A549 (cell line): ENCODE measurements around the gene HS3ST4. TPM values are rescaled to one million over a fixed set of nuclear protein-coding genes. Genes with fewer than 3 reads are reported as not detected.
A peak's percentile ranks its signal among the peaks of the same experiment; 100 is the strongest.

ENCODE experiments used
- ATAC-seq, 2 experiments: fragments of 200-7000 bp in 1 of 2; fragments of >200 bp in 1 of 2; cut with Nextera tagmentation in 1 of 2; cut with Tn5 transposase in 1 of 2; 3 replicates each; pipeline versions ENCODE4 v1.8.0 to v1.9.1; 2018 to 2020; ENCODE audit warnings: mild to moderate bottlenecking in 1 of 2, moderate library complexity in 1 of 2
- CTCF ChIA-PET: fragments of 300-600 bp; sonication (Branson Sonifier 250); formaldehyde crosslinking; extraction: SDS; loops from one replicate; lab custom pipeline; 2021; ENCODE audit warnings: antibody characterized with exemption, inconsistent platforms; lab: Yijun Ruan, JAX
- POLR2A ChIA-PET: fragments of 350-600 bp; formaldehyde crosslinking; extraction: SDS; loops from one replicate; lab custom pipeline; 2021; ENCODE audit warnings: antibody characterized with exemption, inconsistent platforms; lab: Yijun Ruan, JAX
- DNase-seq, 2 experiments: peaks; one replicate each; pipeline versions ENCODE4 v3.0.0 to v3.0.0-alpha.2; 2011 to 2016; ENCODE audit warnings: low read depth in 1 of 2, low spot score in 1 of 2
- FAIRE-seq: peaks from 2 replicates; lab custom pipeline; 2011; peaks lifted over from hg19 to GRCh38; lab: Jason Lieb, UNC
- H3K27ac ChIP-seq, 2 experiments: fragments of >200 bp; sonication (Bioruptor Twin); formaldehyde crosslinking; 3 replicates each; pipeline ENCODE4 v1.5.1; 2016 to 2017
- H3K4me1 ChIP-seq: fragments of >200 bp; sonication (Bioruptor Twin); formaldehyde crosslinking; 3 replicates; pipeline ENCODE4 v1.6.1; 2016
- H3K4me2 ChIP-seq: fragments of >200 bp; sonication (Bioruptor Twin); formaldehyde crosslinking; 3 replicates; pipeline ENCODE4 v1.6.1; 2016
- H3K4me3 ChIP-seq: fragments of >200 bp; sonication (Bioruptor Twin); formaldehyde crosslinking; 3 replicates; pipeline ENCODE4 v1.5.1; 2016
- H3K9me3 ChIP-seq: fragments of >200 bp; sonication (Bioruptor Twin); formaldehyde crosslinking; 3 replicates; pipeline ENCODE4 v1.6.1; 2016
- CEBPB ChIP-seq, 2 experiments: fragments of >200 bp in 1 of 2; sonication (Bioruptor Twin) in 1 of 2; formaldehyde crosslinking in 1 of 2; IDR thresholded peaks; 2 replicates each; pipeline ENCODE4 v1.6.1; 2012 to 2016
- EHF ChIP-seq: fragments of 250-450 bp; sonication (Bioruptor Pico); IDR thresholded peaks from 2 replicates; pipeline ENCODE4 v1.5.0; 2020; ENCODE audit warnings: mild to moderate bottlenecking
- EP300 ChIP-seq, 2 experiments: fragments of >200 bp; sonication (Bioruptor Twin); formaldehyde crosslinking; IDR thresholded peaks; 2 replicates in 1 of 2; 3 replicates in 1 of 2; pipeline ENCODE4 v1.6.1; 2016 to 2017
- ESRRA ChIP-seq: fragments of 150-350 bp; IDR thresholded peaks from 2 replicates; pipeline ENCODE4 v1.6.1; 2014; ENCODE audit warnings: mild to moderate bottlenecking, low read length, borderline replicate concordance
- FOXS1 ChIP-seq: fragments of 250-450 bp; sonication (Bioruptor Pico); IDR thresholded peaks from 2 replicates; pipeline ENCODE4 v1.5.0; 2020; ENCODE audit warnings: mild to moderate bottlenecking, moderate library complexity
- HES2 ChIP-seq: fragments of >200 bp; sonication (Bioruptor Twin); formaldehyde crosslinking; IDR thresholded peaks from 2 replicates; pipeline ENCODE4 v1.6.1; 2016
- HOXB5 ChIP-seq: fragments of 250-450 bp; sonication (Bioruptor Pico); IDR thresholded peaks from 2 replicates; pipeline ENCODE4 v1.5.0; 2020; ENCODE audit warnings: mild to moderate bottlenecking, moderate library complexity
- JUNB ChIP-seq: fragments of >200 bp; sonication (Bioruptor Twin); formaldehyde crosslinking; IDR thresholded peaks from 2 replicates; pipeline ENCODE4 v1.6.1; 2016
- KDM1A ChIP-seq: fragments of 200-600 bp; sonication (generic); IDR thresholded peaks from 2 replicates; pipeline ENCODE4 v1.6.1; 2016; ENCODE audit warnings: low read depth, mild to moderate bottlenecking
- KDM5A ChIP-seq: fragments of 200-600 bp; sonication (generic); IDR thresholded peaks from 2 replicates; pipeline ENCODE4 v1.6.1; 2016; ENCODE audit warnings: antibody characterized with exemption, mild to moderate bottlenecking
- MAFK ChIP-seq: fragments of 450-650 bp; IDR thresholded peaks from 2 replicates; pipeline ENCODE4 v1.6.1; 2014; ENCODE audit not compliant: partially characterized antibody
- MAX ChIP-seq: IDR thresholded peaks from 2 replicates; pipeline ENCODE4 v1.6.1; 2012
- MAZ ChIP-seq: fragments of 150-350 bp; IDR thresholded peaks from 2 replicates; pipeline ENCODE4 v1.6.1; 2014; ENCODE audit warnings: antibody characterized with exemption, low read depth, low read length, borderline replicate concordance
- MYC ChIP-seq: IDR thresholded peaks from 2 replicates; pipeline ENCODE4 v1.6.1; 2012; ENCODE audit warnings: mild to moderate bottlenecking, inconsistent platforms, low read length, improper control_type of control experiment, borderline replicate concordance
- NR3C1 ChIP-seq: fragments of >200 bp; sonication (Bioruptor Twin); formaldehyde crosslinking; IDR thresholded peaks from 3 replicates; pipeline ENCODE4 v1.6.1; 2017
- PHF8 ChIP-seq: fragments of 200-600 bp; sonication (generic); IDR thresholded peaks from 2 replicates; pipeline ENCODE4 v1.6.1; 2016; ENCODE audit warnings: low read depth, mild to moderate bottlenecking, antibody characterized with exemption, moderate library complexity, borderline replicate concordance
- POLR2A ChIP-seq: IDR thresholded peaks from 2 replicates; pipeline ENCODE4 v1.6.1; 2012; ENCODE audit warnings: mild to moderate bottlenecking, low read length
- RARB ChIP-seq: fragments of 250-450 bp; sonication (Bioruptor Pico); IDR thresholded peaks from 2 replicates; pipeline ENCODE4 v1.8.0; 2021; ENCODE audit warnings: mild to moderate bottlenecking, moderate library complexity
- RCOR1 ChIP-seq: fragments of 150-350 bp; IDR thresholded peaks from 2 replicates; pipeline ENCODE4 v1.6.1; 2014; ENCODE audit warnings: antibody characterized with exemption, low read length, low read depth
- TFCP2L1 ChIP-seq: fragments of 250-450 bp; sonication (Bioruptor Pico); IDR thresholded peaks from 2 replicates; pipeline ENCODE4 v1.5.0; 2021; ENCODE audit warnings: mild to moderate bottlenecking
- TP53 ChIP-seq: fragments of 250-450 bp; sonication (Bioruptor Pico); IDR thresholded peaks from 2 replicates; pipeline ENCODE4 v1.5.0; 2021; ENCODE audit warnings: mild to moderate bottlenecking, moderate library complexity
- ZNF302 ChIP-seq: fragments of 250-450 bp; sonication (Bioruptor Pico); IDR thresholded peaks from 2 replicates; pipeline ENCODE4 v1.9.0; 2021; ENCODE audit warnings: inconsistent platforms, mild to moderate bottlenecking, moderate library complexity
- WGBS: methylation state at CpG from one replicate; pipeline ENCODE4 v1.1.6; 2017; ENCODE audit errors: missing lambda C conversion rate; 5-methylcytosine and 5-hydroxymethylcytosine counted together
- polyA plus RNA-seq, 4 experiments: library from polyadenylated mRNA; depleted of rRNA in 3 of 4; stranded (reverse); fragments of >200 nt; fragmentation: RNase III in 1 of 4; extraction: RNeasy Plus Mini Kit Qiagen cat#74134 plus additional on column Dnase treatment in 1 of 4; gene quantifications; 2 replicates in 3 of 4; 3 replicates in 1 of 4; pipeline ENCODE4 v1.2.3, GENCODE V29; 2011 to 2017
- TF ChIP-seq, protein P1 (sequence below): fragments of >200 bp; sonication (Bioruptor Twin); formaldehyde crosslinking; IDR thresholded peaks from 3 replicates; pipeline ENCODE4 v1.5.1; 2016

Gene HS3ST4
- polyA plus RNA-seq, 2 of the 4 experiments (the other 2 are of a cell fraction): not detected

GRCh38 chr16:25823891-25824290, 132.1 kb downstream of the HS3ST4 start (continued):
- TF ChIP-seq EHF (no peak), TFCP2L1 (no peak), RCOR1 (no peak), FOXS1 (CRISPR knock-in tag) (no peak)
- TF ChIP-seq, protein P1, sequence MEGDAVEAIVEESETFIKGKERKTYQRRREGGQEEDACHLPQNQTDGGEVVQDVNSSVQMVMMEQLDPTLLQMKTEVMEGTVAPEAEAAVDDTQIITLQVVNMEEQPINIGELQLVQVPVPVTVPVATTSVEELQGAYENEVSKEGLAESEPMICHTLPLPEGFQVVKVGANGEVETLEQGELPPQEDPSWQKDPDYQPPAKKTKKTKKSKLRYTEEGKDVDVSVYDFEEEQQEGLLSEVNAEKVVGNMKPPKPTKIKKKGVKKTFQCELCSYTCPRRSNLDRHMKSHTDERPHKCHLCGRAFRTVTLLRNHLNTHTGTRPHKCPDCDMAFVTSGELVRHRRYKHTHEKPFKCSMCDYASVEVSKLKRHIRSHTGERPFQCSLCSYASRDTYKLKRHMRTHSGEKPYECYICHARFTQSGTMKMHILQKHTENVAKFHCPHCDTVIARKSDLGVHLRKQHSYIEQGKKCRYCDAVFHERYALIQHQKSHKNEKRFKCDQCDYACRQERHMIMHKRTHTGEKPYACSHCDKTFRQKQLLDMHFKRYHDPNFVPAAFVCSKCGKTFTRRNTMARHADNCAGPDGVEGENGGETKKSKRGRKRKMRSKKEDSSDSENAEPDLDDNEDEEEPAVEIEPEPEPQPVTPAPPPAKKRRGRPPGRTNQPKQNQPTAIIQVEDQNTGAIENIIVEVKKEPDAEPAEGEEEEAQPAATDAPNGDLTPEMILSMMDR: no peak

GRCh38 chr16:25827709-25828108, 135.9 kb downstream of the HS3ST4 start:
- FAIRE-seq (no peak), ATAC-seq (no peak), DNase-seq (no peak)
- H3K9me3 ChIP-seq: no peaks in the 10 kb centered on the region
- no peak overlapping the region for H3K4me3 ChIP-seq
- no peak overlapping the region for H3K4me2 ChIP-seq
- 2% methylated on average over 2 of the region's 2 CpGs for WGBS
- CTCF ChIA-PET: interaction anchor here (0.9 to 2.1 kb wide), 2 partner anchors 10 to 551 kb away, joined by 3 to 9 read pairs; no protein-coding TSS in a partner anchor
- TF ChIP-seq CEBPB (IDR thresholded peaks at IDR 0.05) (no peak), POLR2A (no peak)
- POLR2A ChIA-PET: no interaction called here
- H3K4me1 ChIP-seq: no peaks in the 10 kb centered on the region
- H3K27ac ChIP-seq: no peak overlapping the region

- DNase-seq (no peak), ATAC-seq (no peak), FAIRE-seq (no peak)
- TF ChIP-seq EP300 (IDR thresholded peaks at IDR 0.05): no peak
- TF ChIP-seq MAZ: no peak
- TF ChIP-seq EHF: no peak
- TF ChIP-seq ZNF302 (CRISPR knock-in tag): no peak
- no peak for TF ChIP-seq MYC
- no peak for TF ChIP-seq KDM1A
- no peak for TF ChIP-seq RARB (CRISPR knock-in tag)
- TF ChIP-seq HES2: no peak
- TF ChIP-seq CEBPB (IDR thresholded peaks at IDR 0.05): no peak
- TF ChIP-seq MAX: no peak
- TF ChIP-seq TP53 (CRISPR knock-in tag): no peak
- TF ChIP-seq ESRRA: no peak
- TF ChIP-seq PHF8: no peak
- no peak for TF ChIP-seq JUNB
- TF ChIP-seq NR3C1: no peak
- TF ChIP-seq MAFK: no peak
- TF ChIP-seq HOXB5 (CRISPR knock-in tag): no peak
- Histone ChIP-seq H3K4me2 (no peak overlapping the region), H3K27ac (no peak overlapping the region), H3K4me3 (no peak overlapping the region), H3K4me1 (no peaks in the 10 kb centered on the region), H3K9me3 (no peaks in the 10 kb centered on the region)
- POLR2A ChIA-PET: no interaction called here
- CTCF ChIA-PET: interaction anchor here (0.9 to 2.1 kb wide), 2 partner anchors 9 to 552 kb away, joined by 3 to 9 read pairs; no protein-coding TSS in a partner anchor
- 9% methylated on average over 3 of the region's 3 CpGs for WGBS
These were observed 136.8 kb downstream of the HS3ST4 start for GRCh38 chr16:25828510-25828909.

DNA sequence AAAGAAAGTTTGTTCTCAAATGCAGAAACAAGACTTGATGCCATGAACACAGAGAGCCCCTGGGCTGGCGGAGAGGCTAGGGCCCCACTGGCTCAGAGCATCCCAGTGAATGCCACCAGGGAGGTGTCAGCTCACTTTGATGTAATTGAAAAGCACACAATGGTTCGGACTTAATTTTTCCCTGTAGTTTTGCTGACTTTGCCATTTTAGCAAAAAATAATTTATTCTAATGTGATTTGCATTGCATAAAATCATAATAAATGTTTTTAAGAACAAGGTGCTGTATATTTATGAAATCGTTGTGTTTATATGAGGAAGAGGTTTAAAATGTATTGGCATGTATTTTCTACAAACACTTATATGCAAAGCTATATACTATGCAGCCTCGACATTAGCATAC, 140.5 kb downstream of the HS3ST4 start:
- 4% methylated on average over 4 of the region's 4 CpGs for WGBS
- DNase-seq (no peak), FAIRE-seq (no peak), ATAC-seq (no peak)
- CTCF ChIA-PET: interaction anchor here (1.2 kb wide), 1 partner anchor 10 kb away, joined by 3 read pairs; no protein-coding TSS in a partner anchor
- no peaks in the 10 kb centered on the region for H3K4me1 ChIP-seq
- no peaks in the 10 kb centered on the region for H3K9me3 ChIP-seq
- TF ChIP-seq KDM5A (no peak), MAFK (peak; percentile 85)
- H3K4me2 ChIP-seq: no peak overlapping the region
- POLR2A ChIA-PET: no interaction called here
- H3K4me3 ChIP-seq: no peak overlapping the region
- H3K27ac ChIP-seq: no peak overlapping the region
